IMR-90 (cell line): ENCODE measurements around the gene ANGPT4. TPM values are rescaled to one million over a fixed set of nuclear protein-coding genes. Genes with fewer than 3 reads are reported as not detected.

Source experiments
- ATAC-seq: fragments of 200-7000 bp; cut with Tn5 transposase; 2 replicates; pipeline ENCODE4 v1.9.1; 2020; ENCODE audit warnings: low read depth, mild to moderate bottlenecking, moderate library complexity
- BruUV-seq: library from RNA; stranded (reverse); fragments of 400-500 nt; replicated peaks from 2 replicates; lab custom pipeline; 2021; lab: Mats Ljungman, UMichigan
- CTCF ChIA-PET: fragments of 300-600 bp; formaldehyde crosslinking; extraction: SDS; loops from one replicate; lab custom pipeline; 2021; ENCODE audit warnings: antibody characterized with exemption; lab: Yijun Ruan, JAX
- POLR2A ChIA-PET: fragments of 300-600 bp; sonication (Branson Sonifier 250); formaldehyde crosslinking; loops from one replicate; lab custom pipeline; 2022; ENCODE audit warnings: antibody characterized with exemption; ENCODE audit not compliant: unreplicated experiment; lab: Charles Lee
- DNase-seq: peaks from one replicate; pipeline ENCODE4 v3.0.0; 2013
- H2AFZ ChIP-seq: replicated peaks from 2 replicates; pipeline ENCODE3; 2013; ENCODE audit warnings: low read length, mild to moderate bottlenecking; ENCODE audit not compliant: poor library complexity
- H2AK5ac ChIP-seq: 2 replicates; pipeline ENCODE4 v1.6.1; 2013; ENCODE audit warnings: low read depth, low read length, inconsistent platforms
- H2AK9ac ChIP-seq: replicated peaks from 2 replicates; pipeline ENCODE3; 2013; ENCODE audit warnings: mild to moderate bottlenecking, low read depth, low read length, moderate library complexity; ENCODE audit not compliant: poor library complexity
- H2BK120ac ChIP-seq: 2 replicates; pipeline ENCODE4 v1.6.1; 2013; ENCODE audit warnings: low read depth, low read length, inconsistent platforms
- H2BK15ac ChIP-seq: 3 replicates; pipeline ENCODE4 v1.6.1; 2013; ENCODE audit warnings: low read depth, low read length, inconsistent platforms
- H2BK20ac ChIP-seq: 2 replicates; pipeline ENCODE4 v1.6.1; 2013; ENCODE audit warnings: low read depth, mild to moderate bottlenecking, inconsistent platforms, low read length, moderate library complexity
- H2BK5ac ChIP-seq: 2 replicates; pipeline ENCODE4 v1.6.1; 2013; ENCODE audit warnings: mild to moderate bottlenecking, low read depth, low read length, inconsistent platforms; ENCODE audit not compliant: poor library complexity, severe bottlenecking
- H3K14ac ChIP-seq: replicated peaks from 2 replicates; pipeline ENCODE4 v1.6.1; 2013; ENCODE audit warnings: low read depth, low read length, inconsistent platforms
- H3K18ac ChIP-seq: 2 replicates; pipeline ENCODE4 v1.6.1; 2013; ENCODE audit warnings: low read depth, low read length, control low read depth
- H3K23ac ChIP-seq: 2 replicates; pipeline ENCODE4 v1.6.1; 2013; ENCODE audit warnings: low read depth, low read length, inconsistent platforms
- H3K27ac ChIP-seq: 2 replicates; pipeline ENCODE4 v1.5.1; 2013; ENCODE audit warnings: mild to moderate bottlenecking, control low read depth, low read length; ENCODE audit not compliant: insufficient read depth
- H3K27me3 ChIP-seq: 2 replicates; pipeline ENCODE4 v1.6.1; 2013; ENCODE audit warnings: low read length; ENCODE audit not compliant: control insufficient read depth, insufficient read depth
- H3K36me3 ChIP-seq: 2 replicates; pipeline ENCODE4 v1.6.1; 2013; ENCODE audit warnings: low read length, mixed read lengths; ENCODE audit not compliant: control insufficient read depth, insufficient read depth
- H3K4ac ChIP-seq: 2 replicates; pipeline ENCODE4 v1.6.1; 2013; ENCODE audit warnings: low read depth, low read length, inconsistent platforms
- H3K4me1 ChIP-seq: 2 replicates; pipeline ENCODE4 v1.6.1; 2013; ENCODE audit warnings: low read length, mixed read lengths; ENCODE audit not compliant: control insufficient read depth, insufficient read depth
- H3K4me2 ChIP-seq: 2 replicates; pipeline ENCODE4 v1.6.1; 2013; ENCODE audit warnings: low read depth, mild to moderate bottlenecking, control low read depth, low read length, moderate library complexity
- H3K4me3 ChIP-seq: 2 replicates; pipeline ENCODE4 v1.5.1; 2013; ENCODE audit warnings: low read depth, mild to moderate bottlenecking, control low read depth, low read length, moderate library complexity; ENCODE audit not compliant: insufficient read depth
- H3K56ac ChIP-seq: 2 replicates; pipeline ENCODE4 v1.6.1; 2013; ENCODE audit warnings: low read length, inconsistent platforms; ENCODE audit not compliant: insufficient read depth; ENCODE audit errors: extremely low read depth
- H3K79me1 ChIP-seq, 2 experiments: 2 replicates each; pipeline ENCODE4 v1.6.1; 2013; ENCODE audit warnings: low read length in 2 of 2, inconsistent platforms in 1 of 2, low read depth in 1 of 2
- H3K9ac ChIP-seq: 2 replicates; pipeline ENCODE4 v1.6.1; 2013; ENCODE audit warnings: low read depth, low read length, control low read depth
- H3K9me1 ChIP-seq: 2 replicates; pipeline ENCODE4 v1.6.1; 2013; ENCODE audit warnings: low read length, inconsistent platforms; ENCODE audit not compliant: insufficient read depth
- H3K9me3 ChIP-seq: 2 replicates; pipeline ENCODE4 v1.6.1; 2013; ENCODE audit warnings: low read length; ENCODE audit not compliant: control insufficient read depth, insufficient read depth
- H4K20me1 ChIP-seq: 2 replicates; pipeline ENCODE4 v1.6.1; 2013; ENCODE audit warnings: low read length, inconsistent platforms; ENCODE audit not compliant: insufficient read depth
- H4K5ac ChIP-seq: 2 replicates; pipeline ENCODE4 v1.6.1; 2013; ENCODE audit warnings: mild to moderate bottlenecking, low read depth, low read length, control low read depth
- H4K8ac ChIP-seq, 2 experiments: 2 replicates each; pipeline ENCODE4 v1.6.1; 2013; ENCODE audit warnings: low read depth in 2 of 2, low read length in 2 of 2, control low read depth in 1 of 2, inconsistent platforms in 1 of 2
- H4K91ac ChIP-seq: 2 replicates; pipeline ENCODE4 v1.6.1; 2013; ENCODE audit warnings: low read depth, low read length, inconsistent platforms; ENCODE audit not compliant: insufficient read depth
- BHLHE40 ChIP-seq: fragments of 150-350 bp; IDR thresholded peaks from 2 replicates; pipeline ENCODE4 v1.6.1; 2016; ENCODE audit warnings: mild to moderate bottlenecking, low read depth, low read length
- CEBPB ChIP-seq: IDR thresholded peaks from 2 replicates; pipeline ENCODE4 v1.6.1; 2012; ENCODE audit warnings: low read depth, low read length, improper control_type of control experiment
- CHD1 ChIP-seq: IDR thresholded peaks from 2 replicates; pipeline ENCODE4 v1.6.1; 2012; ENCODE audit warnings: low read depth, low read length, improper control_type of control experiment
- CTCF ChIP-seq: conservative IDR thresholded peaks from 2 replicates; pipeline ENCODE4 v1.5.1; 2012; ENCODE audit warnings: mild to moderate bottlenecking, low read depth, low read length, improper control_type of control experiment
- ELK1 ChIP-seq: fragments of 150-350 bp; IDR thresholded peaks from 2 replicates; pipeline ENCODE4 v1.6.1; 2016; ENCODE audit warnings: low read depth, mild to moderate bottlenecking, low read length, moderate library complexity, borderline replicate concordance
- FOS ChIP-seq: fragments of 150-350 bp; IDR thresholded peaks from 2 replicates; pipeline ENCODE4 v1.6.1; 2016; ENCODE audit warnings: low read depth, low read length
- MAFK ChIP-seq: IDR thresholded peaks from 2 replicates; pipeline ENCODE4 v1.6.1; 2012; ENCODE audit warnings: low read depth, low read length, improper control_type of control experiment
- MAZ ChIP-seq: IDR thresholded peaks from 2 replicates; pipeline ENCODE4 v1.6.1; 2012; ENCODE audit warnings: low read depth, mild to moderate bottlenecking, low read length, improper control_type of control experiment, moderate library complexity, borderline replicate concordance
- MXI1 ChIP-seq: IDR thresholded peaks from 2 replicates; pipeline ENCODE4 v1.6.1; 2012; ENCODE audit warnings: low read depth, mild to moderate bottlenecking, low read length, moderate library complexity, borderline replicate concordance
- NFE2L2 ChIP-seq: fragments of 150-350 bp; IDR thresholded peaks from 2 replicates; pipeline ENCODE4 v1.6.1; 2016; ENCODE audit warnings: low read depth, mild to moderate bottlenecking, low read length
- POLR2A ChIP-seq: IDR thresholded peaks from 2 replicates; pipeline ENCODE4 v1.6.1; 2012; ENCODE audit warnings: mild to moderate bottlenecking, low read depth, low read length
- RAD21 ChIP-seq: IDR thresholded peaks from 2 replicates; pipeline ENCODE4 v1.6.1; 2012; ENCODE audit warnings: low read length, improper control_type of control experiment
- RCOR1 ChIP-seq: IDR thresholded peaks from 2 replicates; pipeline ENCODE4 v1.6.1; 2012; ENCODE audit warnings: mild to moderate bottlenecking, low read length, improper control_type of control experiment; ENCODE audit not compliant: insufficient replicate concordance
- RFX5 ChIP-seq: IDR thresholded peaks from 2 replicates; pipeline ENCODE4 v1.8.0; 2012; ENCODE audit warnings: low read depth, mild to moderate bottlenecking, low read length, moderate library complexity
- SMC3 ChIP-seq: fragments of 150-350 bp; IDR thresholded peaks from 2 replicates; pipeline ENCODE4 v1.6.1; 2016; ENCODE audit warnings: low read depth, mild to moderate bottlenecking, antibody characterized with exemption, low read length, moderate library complexity
- USF2 ChIP-seq: fragments of 150-350 bp; IDR thresholded peaks from 2 replicates; pipeline ENCODE4 v1.6.1; 2017; ENCODE audit warnings: mild to moderate bottlenecking, antibody characterized with exemption, low read length, low read depth
- WGBS, 2 experiments: methylation state at CpG; one replicate each; pipeline versions ENCODE4 v1.1.5 to v1.1.7; 2013; ENCODE audit warnings: missing lambda C conversion rate in 2 of 2; ENCODE audit not compliant: insufficient read length in 1 of 2; ENCODE audit errors: extremely low coverage in 2 of 2; 5-methylcytosine and 5-hydroxymethylcytosine counted together
- dilution Hi-C: fragments of 300-500 bp; cut with HindIII; formaldehyde crosslinking; loops from one replicate; pipeline ENCODE4 v1.14.3; 2018; ENCODE audit warnings: low sequenced_read_pairs; ENCODE audit not compliant: unreplicated experiment
- in situ Hi-C: fragments of 300-500 bp; cut with MboI; formaldehyde crosslinking; loops from 3 replicates; pipeline ENCODE4 v1.14.3; 2019; ENCODE audit warnings: low sequenced_read_pairs, inconsistent platforms, mixed read lengths
- intact Hi-C: fragments of 100-400 bp; cut with micrococcal nuclease; formaldehyde crosslinking; loops from 2 replicates; pipeline ENCODE4 v1.10.0; 2022
- polyA plus RNA-seq, 3 experiments: library from polyadenylated mRNA; depleted of rRNA; stranded (reverse); fragments of >200 nt; gene quantifications; 2 replicates each; pipeline ENCODE4 v1.2.3, GENCODE V29; 2012; ENCODE audit warnings: low replicate concordance in 1 of 3
- total RNA-seq: library from RNA; depleted of rRNA; stranded (reverse); fragments of >200 nt; gene quantifications from 2 replicates; pipeline ENCODE4 v1.2.3, GENCODE V29; 2012

The ANGPT4 gene
- total and polyA plus RNA-seq, 2 of the 4 experiments (the other 2 are of a cell fraction), result not detected

GRCh38 chr20:916825-917224 is 691 bp upstream of the ANGPT4 start:
- Histone ChIP-seq H2AK5ac (no peak overlapping the region), H3K27me3 (peaks cover 10% of the 10 kb centered on the region; the same call in 1 of the 2 replicates), H3K23ac (no peak overlapping the region), H2BK20ac (no peak overlapping the region), H3K14ac (no peak overlapping the region), H2AK9ac (no peak overlapping the region), H4K20me1 (no peaks in the 10 kb centered on the region), H2BK5ac (no peak overlapping the region), H3K9ac (no peak overlapping the region), H2BK15ac (no peak overlapping the region), H3K4me1 (peaks cover 5% of the 10 kb centered on the region; the same call in 1 of the 2 replicates), H4K5ac (no peak overlapping the region), H3K4me2 (no peak overlapping the region), H3K18ac (no peak overlapping the region), H4K91ac (no peak overlapping the region), H3K27ac (no peak overlapping the region), H2BK120ac (no peak overlapping the region), H3K9me3 (no peaks in the 10 kb centered on the region), H3K4me3 (no peak overlapping the region), H3K56ac (no peak overlapping the region), H3K9me1 (no peaks in the 10 kb centered on the region), H2AFZ (no peak overlapping the region), H3K79me1 (no peaks in the 10 kb centered on the region), H4K8ac (no peak overlapping the region), H3K36me3 (no peaks in the 10 kb centered on the region), H3K4ac (no peak overlapping the region)
- in situ Hi-C loops, result no loop called here
- intact Hi-C loops, result no loop called here
- no peak for TF ChIP-seq NFE2L2
- no peak for TF ChIP-seq MAZ
- TF ChIP-seq MAFK, result no peak
- no peak for TF ChIP-seq RCOR1
- no peak for TF ChIP-seq RFX5
- no peak for TF ChIP-seq USF2
- TF ChIP-seq SMC3, result no peak
- TF ChIP-seq POLR2A, result no peak
- no peak for TF ChIP-seq BHLHE40
- no peak for TF ChIP-seq CEBPB
- no peak for TF ChIP-seq CTCF
- no peak for TF ChIP-seq ELK1
- no peak for TF ChIP-seq RAD21
- TF ChIP-seq MXI1, result no peak
- no peak for TF ChIP-seq CHD1
- no peak for TF ChIP-seq FOS
- ATAC-seq (no peak; the same call in 1 of the 2 replicates), DNase-seq (no peak)
- dilution Hi-C loops, result no loop called here
- BruUV-seq, result no TSS peak
- ChIA-PET POLR2A (no interaction called here), CTCF (no interaction called here)
- WGBS, 2 experiments, result no CpG with 5 or more reads among the region's 5 CpGs
